Measurements from ENCODE around the gene NUTM2E. TPM values are rescaled to one million over a fixed set of nuclear protein-coding genes. Genes with fewer than 3 reads are reported as not detected.
"Not testable (repeated sequence)": the region's sequence is repeated elsewhere in the genome, so short reads cannot be mapped to it uniquely, and the experiment has no call there.

NUTM2E gene
- total RNA-seq, 6 donors from 2014 or later, result 0.23 to 0.57 TPM; not detected in 4

DNA sequence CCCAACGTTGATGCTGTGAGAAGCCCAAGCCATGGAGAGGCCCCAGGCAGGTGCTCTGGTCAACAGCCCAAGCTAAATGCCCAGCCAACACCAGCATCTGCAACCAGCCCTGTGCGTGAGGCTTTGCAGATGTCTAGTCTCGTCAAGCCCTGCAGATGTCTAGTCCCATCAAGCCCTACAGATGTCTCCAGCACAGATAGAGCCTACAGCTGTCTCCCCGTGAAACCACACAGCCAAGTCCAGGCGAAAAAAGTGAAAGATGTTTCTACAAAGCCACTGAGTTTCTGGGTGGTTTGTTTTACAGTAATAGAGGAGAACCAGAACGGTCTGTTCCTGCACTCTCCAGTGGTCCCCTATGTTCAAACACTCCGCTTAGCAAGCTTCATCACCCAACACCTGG, 41.5 kb downstream of the NUTM2E start:
- WGBS, 2 donors, result 83 to 92% methylated on average over 1 to 4 of the region's 7 CpGs
- H3K27ac ChIP-seq; H3K4me1 ChIP-seq; H3K36me3 ChIP-seq; H3K9me3 ChIP-seq; H3K4me3 ChIP-seq; ATAC-seq (ENCODE audit: low FRiP score in 2 of 2); DNase-seq; H3K27me3 ChIP-seq: not testable (repeated sequence)

- not testable (repeated sequence) for H3K4me1 ChIP-seq; ATAC-seq (ENCODE audit: low FRiP score in 2 of 2); H3K9me3 ChIP-seq; H3K27me3 ChIP-seq; H3K4me3 ChIP-seq; H3K27ac ChIP-seq; DNase-seq; H3K36me3 ChIP-seq
- WGBS, 2 donors, result 62 to 64% methylated on average over 4 of the region's 5 CpGs
Measured at GRCh38 chr10:79869439-79870097, 43.0 kb downstream of the NUTM2E start.

- not testable (repeated sequence) for H3K4me3 ChIP-seq; H3K36me3 ChIP-seq; DNase-seq; H3K27me3 ChIP-seq; H3K9me3 ChIP-seq; ATAC-seq (ENCODE audit: low FRiP score in 2 of 2); H3K27ac ChIP-seq; H3K4me1 ChIP-seq
- WGBS, 2 donors, result 75 to 81% methylated on average over 4 of the region's 4 CpGs
Measured at GRCh38 chr10:79871729-79872128, 45.2 kb downstream of the NUTM2E start.

Other genes with a start within 250 kb of the NUTM2E start
- over 10,000 TPM in 3 of 6 donors, 1,000 to 10,000 TPM in 3; 5,575 to 14,730 (median 10,328) TPM for gene SFTPA1, start 215.8 kb upstream of the NUTM2E start, total RNA-seq
- 1 to 10 TPM in 4 of 6 donors, under 1 TPM in 2; 0.33 to 6.3 (median 2.4) TPM for gene NUTM2B, start 123.5 kb upstream of the NUTM2E start, total RNA-seq
- 100 to 1,000 TPM; 339 to 906 (median 589) TPM for gene SFTPD, start 122.4 kb downstream of the NUTM2E start, total RNA-seq

Data from upper lobe of left lung (tissue), 6 donors.